Liver (tissue), 9 donors: ENCODE results near the gene TTI1. TPM values are rescaled to one million over a fixed set of nuclear protein-coding genes. Genes with fewer than 3 reads are reported as not detected.

ENCODE experiments used
- DNase-seq: peaks from one replicate; pipeline ENCODE4 v3.0.0-alpha.2; 2017; ENCODE audit warnings: low spot score
- H3K27ac ChIP-seq, 2 donors: one replicate each; pipeline ENCODE4 v1.7.0; 2013; ENCODE audit warnings: inconsistent platforms in 2 of 2, low read length in 2 of 2, control low read depth in 1 of 2, low read depth in 1 of 2, mild to moderate bottlenecking in 1 of 2
- H3K27me3 ChIP-seq, 4 donors: one replicate each; pipeline versions ENCODE4 v1.6.1 to v1.7.0; 2013; ENCODE audit warnings: low read length in 3 of 4, inconsistent platforms in 1 of 4, mild to moderate bottlenecking in 1 of 4, moderate library complexity in 1 of 4; ENCODE audit not compliant: control insufficient read depth in 4 of 4, insufficient read depth in 4 of 4
- H3K36me3 ChIP-seq, 4 donors: one replicate each; pipeline versions ENCODE4 v1.6.1 to v1.7.0; 2013; ENCODE audit warnings: low read length in 3 of 4, mild to moderate bottlenecking in 3 of 4, low read depth in 1 of 4, moderate library complexity in 1 of 4; ENCODE audit not compliant: control insufficient read depth in 4 of 4, insufficient read depth in 3 of 4
- H3K4me1 ChIP-seq, 4 donors: one replicate each; pipeline versions ENCODE4 v1.6.1 to v1.7.0; 2013; ENCODE audit warnings: low read length in 3 of 4, mild to moderate bottlenecking in 3 of 4, moderate library complexity in 1 of 4; ENCODE audit not compliant: control insufficient read depth in 4 of 4, insufficient read depth in 4 of 4
- H3K4me3 ChIP-seq, 3 donors: one replicate each; pipeline versions ENCODE4 v1.6.1 to v1.7.0; 2013; ENCODE audit warnings: low read length in 3 of 3, control low read depth in 1 of 3, low read depth in 1 of 3, mild to moderate bottlenecking in 1 of 3
- H3K9ac ChIP-seq, 2 donors: one replicate each; pipeline ENCODE4 v1.7.0; 2013; ENCODE audit warnings: low read length in 2 of 2, mild to moderate bottlenecking in 2 of 2, moderate library complexity in 2 of 2, control low read depth in 1 of 2, low read depth in 1 of 2
- H3K9me3 ChIP-seq, 4 donors: one replicate each; pipeline versions ENCODE4 v1.6.1 to v1.7.0; 2013; ENCODE audit warnings: low read length in 3 of 4; ENCODE audit not compliant: control insufficient read depth in 4 of 4
- ATF3 ChIP-seq: IDR thresholded peaks from 2 replicates; pipeline ENCODE4 v1.6.1; 2016; ENCODE audit warnings: antibody characterized with exemption
- FOXA2 ChIP-seq: IDR thresholded peaks from 2 replicates; pipeline ENCODE4 v1.6.1; 2016; ENCODE audit warnings: antibody characterized with exemption
- GABPA ChIP-seq, 2 donors: IDR thresholded peaks in 1 of 2; conservative IDR thresholded peaks in 1 of 2; 2 replicates each; pipeline ENCODE4 v1.6.1; 2016; ENCODE audit warnings: antibody characterized with exemption in 2 of 2, mild to moderate bottlenecking in 1 of 2, moderate library complexity in 1 of 2
- HNF4A ChIP-seq, 2 donors: conservative IDR thresholded peaks; 2 replicates each; pipeline ENCODE4 v1.6.1; 2016; ENCODE audit warnings: antibody characterized with exemption in 2 of 2, mild to moderate bottlenecking in 2 of 2
- HNF4G ChIP-seq: IDR thresholded peaks from 2 replicates; pipeline ENCODE4 v1.6.1; 2016; ENCODE audit warnings: antibody characterized with exemption
- JUND ChIP-seq, 2 donors: IDR thresholded peaks; 2 replicates each; pipeline ENCODE4 v1.6.1; 2016; ENCODE audit warnings: antibody characterized with exemption in 2 of 2
- MAX ChIP-seq: IDR thresholded peaks from 2 replicates; pipeline ENCODE4 v1.6.1; 2016; ENCODE audit warnings: antibody characterized with exemption
- NR2F2 ChIP-seq: IDR thresholded peaks from 2 replicates; pipeline ENCODE4 v1.6.1; 2016; ENCODE audit warnings: antibody characterized with exemption
- RAD21 ChIP-seq, 2 donors: IDR thresholded peaks; 2 replicates each; pipeline ENCODE4 v1.6.1; 2016; ENCODE audit warnings: antibody characterized with exemption in 2 of 2, mild to moderate bottlenecking in 2 of 2
- REST ChIP-seq: IDR thresholded peaks from 2 replicates; pipeline ENCODE4 v1.6.1; 2016; ENCODE audit warnings: antibody characterized with exemption, mild to moderate bottlenecking
- RXRA ChIP-seq, 2 donors: IDR thresholded peaks; 2 replicates each; pipeline ENCODE4 v1.6.1; 2017 to 2018; ENCODE audit warnings: antibody characterized with exemption in 2 of 2, mild to moderate bottlenecking in 1 of 2
- SP1 ChIP-seq: IDR thresholded peaks from 2 replicates; pipeline ENCODE4 v1.6.1; 2018; ENCODE audit warnings: antibody characterized with exemption, mild to moderate bottlenecking
- TAF1 ChIP-seq: conservative IDR thresholded peaks from 2 replicates; pipeline ENCODE4 v1.6.1; 2016; ENCODE audit warnings: antibody characterized with exemption, mild to moderate bottlenecking
- YY1 ChIP-seq: IDR thresholded peaks from 2 replicates; pipeline ENCODE4 v1.6.1; 2016; ENCODE audit warnings: antibody characterized with exemption, mild to moderate bottlenecking
- ZBTB33 ChIP-seq: IDR thresholded peaks from 2 replicates; pipeline ENCODE4 v1.6.1; 2016; ENCODE audit warnings: antibody characterized with exemption
- WGBS: extraction: QIAGEN DNeasy Blood & Tissue Kit; methylation state at CpG from one replicate; pipeline ENCODE4 v1.1.7; 2013; 5-methylcytosine and 5-hydroxymethylcytosine counted together
- polyA plus RNA-seq, 2 donors: library from polyadenylated mRNA; stranded (reverse) in 1 of 2; unstranded in 1 of 2; fragments of 200-250 nt in 1 of 2; fragments of >200 nt in 1 of 2; fragmentation: Nextera tagmentation in 1 of 2; extraction: Ambion mirVana in 1 of 2; gene quantifications; one replicate each; pipeline versions ENCODE4 v1.2.1 to v1.2.3, GENCODE V29; 2013 to 2015
- total RNA-seq, 2 donors: library from RNA; depleted of rRNA; stranded (reverse); fragments of >200 nt; gene quantifications; one replicate each; pipeline ENCODE4 v1.2.3, GENCODE V29; 2014
- TF ChIP-seq, protein P1 (sequence below): fragments of 150-350 bp; IDR thresholded peaks from 2 replicates; pipeline ENCODE4 v1.5.1; 2017; ENCODE audit warnings: improper control_type of control experiment, low read depth, low read length; ENCODE audit not compliant: missing input control
- donor health status: healthy.
- donor health status: healthy.
- donor health status: healthy.
- donor health status: healthy.
- donor health status: healthy.

TTI1 gene
- total and polyA plus RNA-seq, 4 donors, result 4.6 to 20.4 (median 11.3) TPM

DNA sequence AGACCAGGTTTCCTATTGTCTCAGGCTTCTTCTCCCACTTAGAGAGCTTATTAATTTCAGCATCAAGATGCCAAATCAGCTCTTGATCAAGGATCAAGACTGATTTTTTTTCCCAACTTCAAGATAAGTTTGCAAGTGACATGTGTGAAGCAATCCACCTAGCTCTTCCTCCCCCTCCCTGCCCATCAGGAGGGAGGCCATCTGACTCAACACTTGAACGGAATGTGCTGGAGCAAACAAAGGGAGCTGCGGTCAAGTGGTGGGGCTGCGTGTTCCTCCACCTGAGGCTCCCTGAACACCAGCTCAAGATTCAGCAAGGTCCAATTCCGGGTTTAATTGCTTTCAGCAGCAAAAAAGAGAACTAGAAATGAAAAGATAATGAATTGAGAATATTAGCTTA lies 38.7 kb downstream of the TTI1 start:
- H3K9me3 ChIP-seq, result no peaks in the 10 kb centered on the region
- 81% methylated on average over 4 of the region's 4 CpGs for WGBS
- no peaks in the 10 kb centered on the region for H3K27me3 ChIP-seq
- H3K36me3 ChIP-seq, result peaks cover 8 to 52% (median 39%) of the 10 kb centered on the region in 4 donors
- no peak overlapping the region for H3K9ac ChIP-seq
- H3K27ac ChIP-seq, result no peak overlapping the region
- H3K4me3 ChIP-seq, result no peak overlapping the region
- no peak for DNase-seq
- no peak for TF ChIP-seq ZBTB33
- no peak for TF ChIP-seq ATF3
- TF ChIP-seq RAD21 (IDR thresholded peaks at IDR 0.05), result no peak
- no peak for TF ChIP-seq MAX
- no peak for TF ChIP-seq RXRA (IDR thresholded peaks at IDR 0.05)
- TF ChIP-seq HNF4A (conservative IDR thresholded peaks at IDR 0.05), result no peak
- no peak for TF ChIP-seq FOXA2
- peaks cover 0 to 27% (median 15%) of the 10 kb centered on the region in 4 donors for H3K4me1 ChIP-seq

- Histone ChIP-seq H3K9me3 (no peaks in the 10 kb centered on the region), H3K27me3 (no peaks in the 10 kb centered on the region), H3K4me3 (no peak overlapping the region), H3K27ac (no peak overlapping the region), H3K36me3 (peaks cover 6 to 37% (median 25%) of the 10 kb centered on the region in 4 donors), H3K9ac (no peak overlapping the region), H3K4me1 (peaks cover 2 to 38% (median 20%) of the 10 kb centered on the region in 4 donors)
- TF ChIP-seq, protein P1, sequence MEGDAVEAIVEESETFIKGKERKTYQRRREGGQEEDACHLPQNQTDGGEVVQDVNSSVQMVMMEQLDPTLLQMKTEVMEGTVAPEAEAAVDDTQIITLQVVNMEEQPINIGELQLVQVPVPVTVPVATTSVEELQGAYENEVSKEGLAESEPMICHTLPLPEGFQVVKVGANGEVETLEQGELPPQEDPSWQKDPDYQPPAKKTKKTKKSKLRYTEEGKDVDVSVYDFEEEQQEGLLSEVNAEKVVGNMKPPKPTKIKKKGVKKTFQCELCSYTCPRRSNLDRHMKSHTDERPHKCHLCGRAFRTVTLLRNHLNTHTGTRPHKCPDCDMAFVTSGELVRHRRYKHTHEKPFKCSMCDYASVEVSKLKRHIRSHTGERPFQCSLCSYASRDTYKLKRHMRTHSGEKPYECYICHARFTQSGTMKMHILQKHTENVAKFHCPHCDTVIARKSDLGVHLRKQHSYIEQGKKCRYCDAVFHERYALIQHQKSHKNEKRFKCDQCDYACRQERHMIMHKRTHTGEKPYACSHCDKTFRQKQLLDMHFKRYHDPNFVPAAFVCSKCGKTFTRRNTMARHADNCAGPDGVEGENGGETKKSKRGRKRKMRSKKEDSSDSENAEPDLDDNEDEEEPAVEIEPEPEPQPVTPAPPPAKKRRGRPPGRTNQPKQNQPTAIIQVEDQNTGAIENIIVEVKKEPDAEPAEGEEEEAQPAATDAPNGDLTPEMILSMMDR, result peak; percentile 48
- TF ChIP-seq JUND (IDR thresholded peaks at IDR 0.05) (no peak), RXRA (IDR thresholded peaks at IDR 0.05) (no peak), ATF3 (no peak), YY1 (no peak), GABPA (IDR thresholded peaks at IDR 0.05 in 1 of 2, conservative IDR thresholded peaks at IDR 0.05 in 1 of 2) (no peak), TAF1 (no peak), REST (peak; percentile 18), HNF4G (no peak), RAD21 (IDR thresholded peaks at IDR 0.05) (peak; percentile 74 to 80), MAX (no peak), SP1 (peak; percentile 8), NR2F2 (no peak)
- 29% methylated on average over 5 of the region's 5 CpGs for WGBS
- no peak for DNase-seq
Observed at GRCh38 chr20:37992802-37993409, 40.4 kb downstream of the TTI1 start.
